HG03521 (cell line): ENCODE results near the gene ZNF425.
"Not testable (repeated sequence)": the region's sequence is repeated elsewhere in the genome, so short reads cannot be mapped to it uniquely, and the experiment has no call there.

ENCODE experiments used
- ATAC-seq: cut with Tn5 transposase; IDR thresholded peaks from one replicate; pipeline ENCODE4 v1.9.1; 2021; ENCODE audit warnings: mild to moderate bottlenecking, moderate library complexity; ENCODE audit not compliant: unreplicated experiment

The ZNF425 gene

GRCh38 chr7:149074116-149074885, 51.8 kb downstream of the ZNF425 start:
- ATAC-seq, result no peak

GRCh38 chr7:149072438-149072775, 53.7 kb downstream of the ZNF425 start:
- no peak for ATAC-seq

- ATAC-seq, result peak; percentile 55
Measured at GRCh38 chr7:149071641-149072437, 54.3 kb downstream of the ZNF425 start.

- ATAC-seq, result no peak
Measured at GRCh38 chr7:149071182-149071635, 54.9 kb downstream of the ZNF425 start.

GRCh38 chr7:149070372-149071125, 55.6 kb downstream of the ZNF425 start:
- ATAC-seq, result no peak

DNA sequence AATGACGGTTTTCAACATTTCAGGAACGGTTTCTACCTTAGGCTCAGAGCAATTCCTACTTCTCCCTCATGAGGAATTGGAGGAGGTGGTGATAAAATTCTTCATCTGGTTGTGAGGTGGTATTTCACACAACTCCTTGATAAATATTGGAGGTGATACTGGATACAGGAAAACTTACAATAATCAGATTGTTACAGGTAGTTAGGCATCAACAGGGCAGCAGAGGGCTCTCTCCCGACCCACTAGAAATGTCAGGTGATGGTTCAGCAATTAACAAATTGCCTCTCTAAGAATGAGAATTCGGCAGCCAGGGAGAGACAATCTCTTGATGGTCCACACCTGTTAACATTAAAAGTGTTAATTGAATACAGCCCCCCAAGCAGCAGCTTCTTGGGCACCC, 58.3 kb downstream of the ZNF425 start:
- no peak for ATAC-seq

DNA sequence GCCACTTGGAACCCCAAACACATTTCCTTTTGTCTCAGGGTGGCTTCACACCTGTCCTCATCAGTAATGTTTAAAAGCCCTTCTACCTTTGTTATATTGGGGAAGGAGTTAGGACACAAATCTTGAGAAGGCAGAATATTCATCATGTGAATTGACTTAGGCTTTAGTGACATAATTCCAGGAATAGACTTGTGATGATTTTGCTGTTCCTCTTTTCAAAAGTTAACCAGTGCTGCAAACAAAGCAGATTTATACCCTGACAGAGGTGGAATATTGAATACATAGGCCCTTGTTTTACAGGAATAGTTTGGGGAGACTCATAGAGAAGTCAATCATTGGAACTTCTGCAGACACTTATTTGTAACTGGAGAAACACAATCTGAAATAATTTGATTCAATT, 62.6 kb downstream of the ZNF425 start:
- no peak for ATAC-seq

DNA sequence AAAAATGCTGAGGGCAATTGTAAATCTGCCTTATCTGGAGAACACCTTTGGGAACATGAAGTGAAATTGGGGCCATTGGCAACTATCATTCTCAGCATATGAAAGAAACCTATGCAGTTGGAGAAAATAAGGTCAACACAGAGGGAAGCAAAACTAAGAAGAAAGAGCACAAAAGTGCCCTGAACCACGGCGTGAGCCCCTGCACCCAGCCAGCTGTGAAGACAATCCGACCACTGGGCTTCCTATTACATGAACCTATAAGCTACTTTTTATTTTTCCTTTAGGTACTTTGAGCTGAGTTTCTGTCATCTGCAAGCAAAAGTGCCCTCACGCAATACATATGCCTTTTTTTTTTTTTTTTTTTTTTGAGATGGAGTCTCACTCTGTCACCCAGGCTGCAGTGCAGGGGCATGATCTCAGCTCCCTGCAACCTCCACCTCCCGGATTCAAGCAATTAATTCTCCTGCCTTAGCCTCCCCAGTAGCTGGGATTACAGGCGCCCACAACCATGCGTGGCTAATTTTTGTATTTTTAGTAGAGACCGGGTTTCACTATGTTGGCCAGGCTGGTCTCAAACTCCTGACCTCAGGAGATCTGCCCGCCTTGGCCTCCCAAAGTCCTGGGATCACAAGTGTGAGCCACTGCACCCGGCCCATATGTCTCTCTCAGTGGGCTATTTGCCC, 63.8 kb downstream of the ZNF425 start:
- not testable (repeated sequence) for ATAC-seq

GRCh38 chr7:149060156-149060555, 66.0 kb downstream of the ZNF425 start:
- ATAC-seq, result no peak

GRCh38 chr7:149053885-149054284, 72.2 kb downstream of the ZNF425 start:
- ATAC-seq, result no peak

- ATAC-seq, result no peak
Measured at GRCh38 chr7:149053384-149053783, 72.7 kb downstream of the ZNF425 start.
